Neuronal stem cell (in vitro differentiated cells): ENCODE measurements around the gene OLFM2.

Source experiments
- DNase-seq: peaks from one replicate; pipeline ENCODE4 v3.0.0-alpha.2; 2013; ENCODE audit warnings: low spot score
- H2AFZ ChIP-seq: one replicate; pipeline ENCODE4 v1.6.1; 2013; ENCODE audit warnings: mild to moderate bottlenecking, low read length, inconsistent platforms
- H2AK5ac ChIP-seq: 2 replicates; pipeline ENCODE4 v1.6.1; 2013; ENCODE audit warnings: low read depth, mild to moderate bottlenecking, inconsistent platforms, low read length, moderate library complexity, mixed read lengths
- H2BK120ac ChIP-seq: 2 replicates; pipeline ENCODE4 v1.6.1; 2013; ENCODE audit warnings: low read depth, mild to moderate bottlenecking, inconsistent platforms, low read length, moderate library complexity, mixed read lengths
- H2BK12ac ChIP-seq: one replicate; pipeline ENCODE4 v1.6.1; 2013; ENCODE audit warnings: low read length, inconsistent platforms
- H2BK15ac ChIP-seq: 2 replicates; pipeline ENCODE4 v1.6.1; 2013; ENCODE audit warnings: mild to moderate bottlenecking, low read length, inconsistent platforms, mixed read lengths
- H2BK5ac ChIP-seq: one replicate; pipeline ENCODE4 v1.6.1; 2013; ENCODE audit warnings: inconsistent platforms, mild to moderate bottlenecking, low read length, moderate library complexity
- H3K14ac ChIP-seq: one replicate; pipeline ENCODE4 v1.6.1; 2013; ENCODE audit warnings: low read length, inconsistent platforms
- H3K18ac ChIP-seq: 2 replicates; pipeline ENCODE4 v1.6.1; 2013; ENCODE audit warnings: low read length, inconsistent platforms
- H3K23ac ChIP-seq: 2 replicates; pipeline ENCODE4 v1.6.1; 2013; ENCODE audit warnings: low read depth, mild to moderate bottlenecking, mixed read lengths, low read length, inconsistent platforms; ENCODE audit not compliant: poor library complexity
- H3K27ac ChIP-seq: replicated peaks from 3 replicates; pipeline ENCODE4 v1.5.1; 2013; ENCODE audit warnings: low read length, inconsistent platforms
- H3K27me3 ChIP-seq, 3 experiments: 2 replicates each; pipeline ENCODE4 v1.6.1; 2013; ENCODE audit warnings: low read length in 3 of 3, mild to moderate bottlenecking in 2 of 3, inconsistent platforms in 1 of 3, low read depth in 1 of 3, mixed read lengths in 1 of 3, moderate library complexity in 1 of 3; ENCODE audit not compliant: control insufficient read depth in 3 of 3, insufficient read depth in 3 of 3
- H3K36me3 ChIP-seq, 2 donors: replicated peaks in 1 of 2; 2 replicates each; pipeline ENCODE4 v1.6.1; 2013; ENCODE audit warnings: low read length in 2 of 2; ENCODE audit not compliant: control insufficient read depth in 2 of 2, insufficient read depth in 2 of 2
- H3K4ac ChIP-seq: 2 replicates; pipeline ENCODE4 v1.6.1; 2013; ENCODE audit warnings: inconsistent platforms, mild to moderate bottlenecking, low read length, moderate library complexity
- H3K4me1 ChIP-seq, 2 donors: 1 replicate in 1 of 2; 2 replicates in 1 of 2; pipeline ENCODE4 v1.6.1; 2013; ENCODE audit warnings: low read length in 2 of 2, low read depth in 1 of 2; ENCODE audit not compliant: control insufficient read depth in 2 of 2, insufficient read depth in 1 of 2
- H3K4me2 ChIP-seq: one replicate; pipeline ENCODE4 v1.6.1; 2013; ENCODE audit warnings: mild to moderate bottlenecking, low read length, inconsistent platforms; ENCODE audit not compliant: insufficient read depth, poor library complexity, severe bottlenecking
- H3K4me3 ChIP-seq, 2 donors: 2 replicates each; pipeline ENCODE4 v1.5.1; 2013; ENCODE audit warnings: low read length in 2 of 2, mild to moderate bottlenecking in 2 of 2, inconsistent platforms in 1 of 2, moderate library complexity in 1 of 2
- H3K79me1 ChIP-seq: one replicate; pipeline ENCODE4 v1.6.1; 2013; ENCODE audit warnings: low read depth, mild to moderate bottlenecking, inconsistent platforms, low read length, moderate library complexity
- H3K9ac ChIP-seq: one replicate; pipeline ENCODE4 v1.6.1; 2013; ENCODE audit warnings: mild to moderate bottlenecking, low read depth, low read length, inconsistent platforms; ENCODE audit not compliant: poor library complexity
- H3K9me3 ChIP-seq, 2 donors: replicated peaks in 1 of 2; 2 replicates each; pipeline versions ENCODE3 to v1.6.1; 2013; ENCODE audit warnings: low read length in 2 of 2, mild to moderate bottlenecking in 2 of 2, inconsistent platforms in 1 of 2, low read depth in 1 of 2, mixed read lengths in 1 of 2, moderate library complexity in 1 of 2; ENCODE audit not compliant: control insufficient read depth in 2 of 2, insufficient read depth in 1 of 2
- H4K8ac ChIP-seq: one replicate; pipeline ENCODE4 v1.6.1; 2013; ENCODE audit warnings: low read depth, mild to moderate bottlenecking, inconsistent platforms, low read length, moderate library complexity
- H4K91ac ChIP-seq: one replicate; pipeline ENCODE4 v1.6.1; 2013; ENCODE audit warnings: low read length, low read depth, mild to moderate bottlenecking, inconsistent platforms; ENCODE audit not compliant: poor library complexity
- WGBS, 2 donors: extraction: QIAGEN DNeasy Blood & Tissue Kit; methylation state at CpG; one replicate each; pipeline ENCODE4 v1.1.7; 2013; ENCODE audit warnings: missing lambda C conversion rate in 2 of 2, mixed read lengths in 1 of 2; ENCODE audit not compliant: insufficient read length in 2 of 2, insufficient replicate concordance in 1 of 2; ENCODE audit errors: extremely low coverage in 2 of 2; 5-methylcytosine and 5-hydroxymethylcytosine counted together

The OLFM2 gene

DNA sequence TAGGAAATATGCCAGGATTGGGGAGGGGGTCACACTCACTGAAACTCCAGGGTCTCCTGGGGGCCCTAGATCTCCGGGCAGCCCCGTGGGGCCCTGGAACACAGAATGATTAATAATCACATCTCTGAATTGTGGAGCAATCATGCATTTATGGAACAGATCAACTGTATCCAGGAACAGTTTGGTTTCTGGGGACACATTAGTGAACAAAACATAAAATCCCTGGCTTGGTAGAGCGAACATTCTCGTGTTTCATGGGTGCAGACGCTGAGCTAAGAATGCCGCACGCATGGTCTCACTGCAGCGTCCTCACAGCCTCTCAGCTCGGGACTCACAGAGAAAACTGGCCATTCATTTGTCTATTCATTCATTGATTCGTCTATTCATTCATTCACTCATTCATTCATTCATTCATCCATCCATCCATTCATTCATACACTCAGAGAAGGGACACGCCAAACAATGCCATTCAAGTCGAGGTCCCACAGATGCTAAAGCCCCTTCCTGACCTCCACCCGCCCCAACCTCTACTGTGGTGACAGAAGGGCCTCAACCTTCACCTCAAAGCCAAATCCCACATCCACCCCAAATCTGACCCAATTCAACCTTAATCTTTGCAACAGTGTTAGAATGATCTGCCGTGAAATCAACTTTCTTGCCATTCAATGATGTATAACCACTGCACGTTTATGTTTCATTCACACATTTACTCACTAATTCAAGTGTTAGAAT, 35.0 kb upstream of the OLFM2 start:
- H2BK120ac ChIP-seq, result no peak overlapping the region
- no peak overlapping the region for H4K91ac ChIP-seq
- no peaks in the 10 kb centered on the region for H3K9me3 ChIP-seq
- H2BK12ac ChIP-seq, result no peak overlapping the region
- no peak overlapping the region for H3K9ac ChIP-seq
- no peak overlapping the region for H3K18ac ChIP-seq
- no peaks in the 10 kb centered on the region for H3K79me1 ChIP-seq
- H2BK15ac ChIP-seq, result no peak overlapping the region
- H3K27me3 ChIP-seq, result peaks cover 0 to 18% (median 10%) of the 10 kb centered on the region in 3 experiments
- no peak overlapping the region for H3K27ac ChIP-seq
- H3K4me2 ChIP-seq, result no peak overlapping the region
- H3K14ac ChIP-seq, result no peak overlapping the region
- H3K4ac ChIP-seq, result no peak overlapping the region
- no peak overlapping the region for H4K8ac ChIP-seq
- H2AFZ ChIP-seq, result no peak overlapping the region
- no peak for DNase-seq
- no peak overlapping the region for H2BK5ac ChIP-seq
- no CpG with 5 or more reads among the region's 15 CpGs for WGBS, 2 donors
- H2AK5ac ChIP-seq, result no peak overlapping the region
- no peak overlapping the region for H3K23ac ChIP-seq
- no peak overlapping the region for H3K4me3 ChIP-seq
- peaks cover 0 to 2% of the 10 kb centered on the region in 2 donors for H3K36me3 ChIP-seq
- no peaks in the 10 kb centered on the region for H3K4me1 ChIP-seq

DNA sequence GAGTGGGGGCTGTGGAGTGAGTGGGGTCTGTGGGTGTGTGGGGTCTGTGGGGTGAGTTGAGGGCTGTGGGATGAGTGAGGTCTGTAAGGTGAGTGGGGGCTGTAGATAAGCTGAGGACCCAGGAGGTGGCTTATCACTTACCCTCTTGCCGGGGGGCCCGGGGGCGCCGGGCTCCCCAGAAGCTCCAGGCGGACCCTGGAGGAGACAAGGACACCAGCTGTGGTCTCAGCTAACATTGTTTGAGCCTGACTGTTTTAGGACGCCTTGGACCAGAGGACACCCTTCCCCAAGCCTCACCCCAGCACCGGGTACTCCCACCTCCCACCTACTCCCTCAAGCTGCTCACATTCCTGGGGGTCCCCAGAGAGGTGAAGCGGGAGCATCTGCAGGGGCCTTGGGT, 34.2 kb upstream of the OLFM2 start:
- no CpG with 5 or more reads among the region's 8 CpGs for WGBS, 2 donors
- H2BK12ac ChIP-seq, result no peak overlapping the region
- H3K4me3 ChIP-seq, result no peak overlapping the region
- peaks cover 0 to 27% (median 17%) of the 10 kb centered on the region in 3 experiments for H3K27me3 ChIP-seq
- H3K36me3 ChIP-seq, result peaks cover 0 to 2% of the 10 kb centered on the region in 2 donors
- no peak overlapping the region for H2AK5ac ChIP-seq
- H3K4ac ChIP-seq, result no peak overlapping the region
- DNase-seq, result no peak
- no peak overlapping the region for H2BK120ac ChIP-seq
- no peaks in the 10 kb centered on the region for H3K9me3 ChIP-seq
- no peaks in the 10 kb centered on the region for H3K79me1 ChIP-seq
- H3K4me2 ChIP-seq, result no peak overlapping the region
- no peaks in the 10 kb centered on the region for H3K4me1 ChIP-seq
- H2BK5ac ChIP-seq, result no peak overlapping the region
- no peak overlapping the region for H3K27ac ChIP-seq
- no peak overlapping the region for H3K14ac ChIP-seq
- H2AFZ ChIP-seq, result no peak overlapping the region
- no peak overlapping the region for H4K8ac ChIP-seq
- no peak overlapping the region for H2BK15ac ChIP-seq
- no peak overlapping the region for H3K23ac ChIP-seq
- H3K18ac ChIP-seq, result no peak overlapping the region
- no peak overlapping the region for H4K91ac ChIP-seq
- H3K9ac ChIP-seq, result no peak overlapping the region

GRCh38 chr19:9969688-9969975, 33.3 kb upstream of the OLFM2 start:
- H2BK12ac ChIP-seq, result no peak overlapping the region
- H3K27ac ChIP-seq, result no peak overlapping the region
- H3K4me2 ChIP-seq, result no peak overlapping the region
- H3K4me3 ChIP-seq, result peak overlapping the region in 1 of 2 donors; percentile 57
- no peak overlapping the region for H3K18ac ChIP-seq
- no peak overlapping the region for H2AFZ ChIP-seq
- peaks cover 0 to 28% (median 17%) of the 10 kb centered on the region in 3 experiments for H3K27me3 ChIP-seq
- no peak overlapping the region for H3K9ac ChIP-seq
- no peaks in the 10 kb centered on the region for H3K79me1 ChIP-seq
- H2AK5ac ChIP-seq, result no peak overlapping the region
- no peaks in the 10 kb centered on the region for H3K9me3 ChIP-seq
- H2BK120ac ChIP-seq, result no peak overlapping the region
- H2BK5ac ChIP-seq, result no peak overlapping the region
- H4K8ac ChIP-seq, result no peak overlapping the region
- H3K14ac ChIP-seq, result peak overlapping the region; percentile 56
- peak overlapping the region; percentile 30 for H4K91ac ChIP-seq
- no peaks in the 10 kb centered on the region for H3K4me1 ChIP-seq
- no CpG with 5 or more reads among the region's 2 CpGs for WGBS, 2 donors
- H3K4ac ChIP-seq, result no peak overlapping the region
- H2BK15ac ChIP-seq, result no peak overlapping the region
- H3K36me3 ChIP-seq, result peaks cover 0 to 2% of the 10 kb centered on the region in 2 donors
- peak overlapping the region; percentile 55 for H3K23ac ChIP-seq
- no peak for DNase-seq

DNA sequence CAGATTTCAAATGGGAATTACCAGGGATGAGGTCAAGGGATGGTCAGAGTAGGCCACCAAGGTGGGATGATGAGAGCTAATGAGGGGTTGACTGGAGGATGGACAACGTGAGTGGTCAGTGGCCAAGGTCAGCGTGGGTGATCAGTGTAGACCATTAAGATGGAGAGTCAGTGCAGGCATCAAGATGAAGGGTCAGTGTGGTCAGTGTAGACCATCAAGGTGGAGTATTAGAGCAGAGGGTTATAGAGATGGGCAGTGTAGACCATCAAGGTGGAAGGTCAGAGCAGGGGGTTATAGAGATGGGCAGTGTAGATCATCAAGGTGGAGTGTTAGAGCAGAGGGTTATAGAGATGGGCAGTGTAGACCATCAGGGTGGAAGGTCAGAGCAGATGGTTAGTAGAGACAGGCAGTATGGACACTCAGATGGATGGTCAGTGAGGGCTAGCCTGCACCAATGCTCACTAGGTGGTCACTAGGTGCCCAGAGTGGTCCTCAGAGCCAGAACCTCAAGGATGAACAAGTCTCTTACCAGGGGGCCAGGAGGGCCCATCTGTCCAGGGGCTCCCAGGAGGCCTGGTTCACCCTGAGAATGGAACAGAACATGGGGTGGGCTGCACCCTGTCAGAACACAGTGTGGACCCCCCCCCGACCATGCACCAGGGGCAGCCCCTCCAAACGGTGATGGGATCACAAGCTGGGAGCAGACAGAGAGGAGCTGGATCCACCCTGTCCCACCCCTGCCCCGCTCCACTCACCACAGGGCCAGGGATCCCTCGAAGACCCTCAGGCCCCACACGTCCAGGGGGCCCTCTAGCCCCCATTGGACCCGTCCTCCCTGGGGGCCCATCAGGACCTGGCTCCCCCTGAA, 32.7 kb upstream of the OLFM2 start:
- Histone ChIP-seq H2BK5ac (no peak overlapping the region), H2AFZ (no peak overlapping the region), H2BK15ac (peak overlapping the region; percentile 7), H3K36me3 (peaks cover 0 to 2% of the 10 kb centered on the region in 2 donors), H2BK12ac (no peak overlapping the region), H4K91ac (peak overlapping the region; percentile 30), H3K9ac (no peak overlapping the region), H2AK5ac (no peak overlapping the region), H3K4me3 (peak overlapping the region in 1 of 2 donors; percentile 57), H3K79me1 (no peaks in the 10 kb centered on the region), H3K4me2 (no peak overlapping the region), H3K27ac (no peak overlapping the region), H3K9me3 (no peaks in the 10 kb centered on the region), H3K18ac (no peak overlapping the region), H3K4me1 (no peaks in the 10 kb centered on the region), H3K23ac (peak overlapping the region; percentile 55), H2BK120ac (no peak overlapping the region), H4K8ac (no peak overlapping the region), H3K14ac (peak overlapping the region; percentile 56), H3K4ac (no peak overlapping the region), H3K27me3 (peaks cover 0 to 28% (median 17%) of the 10 kb centered on the region in 3 experiments)
- no CpG with 5 or more reads among the region's 8 CpGs for WGBS, 2 donors
- no peak for DNase-seq
